ENCODE results near the gene SLC4A1. TPM values are rescaled to one million over a fixed set of nuclear protein-coding genes. Genes with fewer than 3 reads are reported as not detected.

SLC4A1 gene
- total RNA-seq, 4 donors from 2014 or later = 2.4 TPM; not detected in 3

- no peak overlapping the region for H3K4me3 ChIP-seq (ENCODE audit: low read depth, poor library complexity, severe bottlenecking)
- WGBS, 2 donors = 79 to 80% methylated on average over 8 to 9 of the region's 9 CpGs
- TF ChIP-seq POLR2A (IDR thresholded peaks at IDR 0.05) (no peak), CTCF (IDR thresholded peaks at IDR 0.05) (no peak)
- intact Hi-C loops (cut with DNase I; ENCODE audit: low total_unique reads) = no loop called here
- no peak for DNase-seq (ENCODE audit: low spot score in 2 of 2)
Observed at GRCh38 chr17:44266402-44267164, 1.4 kb downstream of the SLC4A1 start.

- intact Hi-C loops (cut with DNase I; ENCODE audit: low total_unique reads) = no loop called here
- no peak overlapping the region for H3K4me3 ChIP-seq (ENCODE audit: low read depth, poor library complexity, severe bottlenecking)
- 87 to 94% methylated on average over 7 of the region's 7 CpGs for WGBS, 2 donors
- no peak for TF ChIP-seq CTCF (IDR thresholded peaks at IDR 0.05)
- no peak for TF ChIP-seq POLR2A (IDR thresholded peaks at IDR 0.05)
- DNase-seq (ENCODE audit: low spot score in 2 of 2) = no peak
Observed at GRCh38 chr17:44263345-44263902, 4.5 kb downstream of the SLC4A1 start.

GRCh38 chr17:44262654-44263225, 5.2 kb downstream of the SLC4A1 start:
- TF ChIP-seq CTCF (IDR thresholded peaks at IDR 0.05) = no peak
- no peak for TF ChIP-seq POLR2A (IDR thresholded peaks at IDR 0.05)
- intact Hi-C loops (cut with DNase I; ENCODE audit: low total_unique reads) = no loop called here
- 73 to 74% methylated on average over 10 to 11 of the region's 11 CpGs for WGBS, 2 donors
- DNase-seq (ENCODE audit: low spot score in 2 of 2) = no peak
- no peak overlapping the region for H3K4me3 ChIP-seq (ENCODE audit: low read depth, poor library complexity, severe bottlenecking)

- WGBS, 2 donors = 91 to 93% methylated on average over 6 of the region's 6 CpGs
- intact Hi-C loops (cut with DNase I; ENCODE audit: low total_unique reads) = no loop called here
Observed at GRCh38 chr17:44260296-44260695, 7.6 kb downstream of the SLC4A1 start.

GRCh38 chr17:44258811-44259351, 9.1 kb downstream of the SLC4A1 start:
- intact Hi-C loops (cut with DNase I; ENCODE audit: low total_unique reads) = no loop called here
- no peak for DNase-seq (ENCODE audit: low spot score in 2 of 2)
- 79 to 82% methylated on average over 17 of the region's 17 CpGs for WGBS, 2 donors
- no peak for TF ChIP-seq CTCF (IDR thresholded peaks at IDR 0.05)
- no peak for TF ChIP-seq POLR2A (IDR thresholded peaks at IDR 0.05)
- no peak overlapping the region for H3K4me3 ChIP-seq (ENCODE audit: low read depth, poor library complexity, severe bottlenecking)

More at GRCh38 chr17:44260296-44260695, 7.6 kb downstream of the SLC4A1 start:
- TF ChIP-seq POLR2A (IDR thresholded peaks at IDR 0.05) = no peak
- no peak for TF ChIP-seq CTCF (IDR thresholded peaks at IDR 0.05)
- no peak overlapping the region for H3K4me3 ChIP-seq (ENCODE audit: low read depth, poor library complexity, severe bottlenecking)
- no peak for DNase-seq (ENCODE audit: low spot score in 2 of 2)
